ENCODE data around the gene CHAT.

The CHAT gene

GRCh38 chr10:49707585-49707984 is 93.7 kb downstream of the CHAT start:
- Histone ChIP-seq H3K4me3 (ENCODE audit: low read depth in 1 of 2, low read length in 2 of 2) (no peak overlapping the region), H3K9ac (ENCODE audit: low read length) (no peak overlapping the region), H3K36me3 (ENCODE audit: insufficient read depth, low read length) (no peaks in the 10 kb centered on the region), H3K27ac (ENCODE audit: low read depth, low read length) (no peak overlapping the region), H3K27me3 (ENCODE audit: control insufficient read depth in 1 of 2, insufficient read depth in 2 of 2, low read length in 2 of 2) (no peaks in the 10 kb centered on the region), H3K9me3 (ENCODE audit: low read length) (no peaks in the 10 kb centered on the region), H3K4me1 (ENCODE audit: insufficient read depth, low read length) (no peaks in the 10 kb centered on the region)

GRCh38 chr10:49709934-49710333 is 96.1 kb downstream of the CHAT start:
- H3K9me3 ChIP-seq (ENCODE audit: low read length), result no peaks in the 10 kb centered on the region
- no peak overlapping the region for H3K9ac ChIP-seq (ENCODE audit: low read length)
- no peak overlapping the region for H3K27ac ChIP-seq (ENCODE audit: low read depth, low read length)
- H3K36me3 ChIP-seq (ENCODE audit: insufficient read depth, low read length), result no peaks in the 10 kb centered on the region
- H3K4me1 ChIP-seq (ENCODE audit: insufficient read depth, low read length), result no peaks in the 10 kb centered on the region
- H3K4me3 ChIP-seq (ENCODE audit: low read depth in 1 of 2, low read length in 2 of 2), result no peak overlapping the region
- H3K27me3 ChIP-seq (ENCODE audit: control insufficient read depth in 1 of 2, insufficient read depth in 2 of 2, low read length in 2 of 2), result no peaks in the 10 kb centered on the region

GRCh38 chr10:49710966-49711365 is 97.1 kb downstream of the CHAT start:
- Histone ChIP-seq H3K4me1 (ENCODE audit: insufficient read depth, low read length) (no peaks in the 10 kb centered on the region), H3K36me3 (ENCODE audit: insufficient read depth, low read length) (no peaks in the 10 kb centered on the region), H3K27me3 (ENCODE audit: control insufficient read depth in 1 of 2, insufficient read depth in 2 of 2, low read length in 2 of 2) (no peaks in the 10 kb centered on the region), H3K4me3 (ENCODE audit: low read depth in 1 of 2, low read length in 2 of 2) (no peak overlapping the region), H3K9ac (ENCODE audit: low read length) (no peak overlapping the region), H3K27ac (ENCODE audit: low read depth, low read length) (no peak overlapping the region), H3K9me3 (ENCODE audit: low read length) (no peaks in the 10 kb centered on the region)

GRCh38 chr10:49711481-49711880 is 97.6 kb downstream of the CHAT start:
- Histone ChIP-seq H3K4me1 (ENCODE audit: insufficient read depth, low read length) (no peaks in the 10 kb centered on the region), H3K9ac (ENCODE audit: low read length) (no peak overlapping the region), H3K27ac (ENCODE audit: low read depth, low read length) (no peak overlapping the region), H3K27me3 (ENCODE audit: control insufficient read depth in 1 of 2, insufficient read depth in 2 of 2, low read length in 2 of 2) (no peaks in the 10 kb centered on the region), H3K9me3 (ENCODE audit: low read length) (no peaks in the 10 kb centered on the region), H3K36me3 (ENCODE audit: insufficient read depth, low read length) (no peaks in the 10 kb centered on the region), H3K4me3 (ENCODE audit: low read depth in 1 of 2, low read length in 2 of 2) (no peak overlapping the region)

GRCh38 chr10:49713266-49713665 is 99.4 kb downstream of the CHAT start:
- Histone ChIP-seq H3K27me3 (ENCODE audit: control insufficient read depth in 1 of 2, insufficient read depth in 2 of 2, low read length in 2 of 2) (no peaks in the 10 kb centered on the region), H3K36me3 (ENCODE audit: insufficient read depth, low read length) (no peaks in the 10 kb centered on the region), H3K9me3 (ENCODE audit: low read length) (no peaks in the 10 kb centered on the region), H3K9ac (ENCODE audit: low read length) (no peak overlapping the region), H3K4me1 (ENCODE audit: insufficient read depth, low read length) (no peaks in the 10 kb centered on the region), H3K27ac (ENCODE audit: low read depth, low read length) (no peak overlapping the region), H3K4me3 (ENCODE audit: low read depth in 1 of 2, low read length in 2 of 2) (no peak overlapping the region)
